ENCODE results near the gene PAQR4.
"Not testable (repeated sequence)": the region's sequence is repeated elsewhere in the genome, so short reads cannot be mapped to it uniquely, and the experiment has no call there.

PAQR4 gene
- 2.8 to 3.4 reads per million in 2 experiments for total RNA-seq

- DNase-seq (ENCODE audit: low read depth), result peak; percentile 61
These were observed at the start of gene PAQR4 for GRCh38 chr16:2968738-2969544. PAQR4 (plus strand) TSS chr16:2969348; CDS start chr16:2969675, 327 bp downstream.

GRCh38 chr16:2919511-2920255, 49.5 kb upstream of the PAQR4 start:
- peak; percentile 45 for DNase-seq (ENCODE audit: low read depth)

- no peak for DNase-seq (ENCODE audit: low read depth)
These were observed 45.7 kb upstream of the PAQR4 start for GRCh38 chr16:2923481-2923880.

GRCh38 chr16:2924901-2925755, 44.0 kb upstream of the PAQR4 start:
- no peak for DNase-seq (ENCODE audit: low read depth)

- no peak for DNase-seq (ENCODE audit: low read depth)
These were observed 43.0 kb upstream of the PAQR4 start for GRCh38 chr16:2925951-2926649.

GRCh38 chr16:2926650-2926999, 42.5 kb upstream of the PAQR4 start:
- DNase-seq (ENCODE audit: low read depth), result no peak

- DNase-seq (ENCODE audit: low read depth), result peak; percentile 83
These were observed 42.0 kb upstream of the PAQR4 start for GRCh38 chr16:2927010-2927646.

- DNase-seq (ENCODE audit: low read depth), result not testable (repeated sequence)
These were observed 41.0 kb upstream of the PAQR4 start for GRCh38 chr16:2928151-2928550.

GRCh38 chr16:2928796-2929195, 40.4 kb upstream of the PAQR4 start:
- no peak for DNase-seq (ENCODE audit: low read depth)

GRCh38 chr16:2929693-2930092, 39.5 kb upstream of the PAQR4 start:
- no peak for DNase-seq (ENCODE audit: low read depth)

- DNase-seq (ENCODE audit: low read depth), result no peak
These were observed 38.9 kb upstream of the PAQR4 start for GRCh38 chr16:2930236-2930635.

- not testable (repeated sequence) for DNase-seq (ENCODE audit: low read depth)
These were observed 37.8 kb upstream of the PAQR4 start for GRCh38 chr16:2931231-2931914.

- DNase-seq (ENCODE audit: low read depth), result no peak
These were observed 36.0 kb upstream of the PAQR4 start for GRCh38 chr16:2933136-2933535.

GRCh38 chr16:2933701-2934100, 35.4 kb upstream of the PAQR4 start:
- no peak for DNase-seq (ENCODE audit: low read depth)

GRCh38 chr16:2934450-2934849, 34.7 kb upstream of the PAQR4 start:
- DNase-seq (ENCODE audit: low read depth), result no peak

GRCh38 chr16:2936436-2937011, 32.6 kb upstream of the PAQR4 start:
- DNase-seq (ENCODE audit: low read depth), result no peak

GRCh38 chr16:2937170-2937569, 32.0 kb upstream of the PAQR4 start:
- DNase-seq (ENCODE audit: low read depth), result no peak

GRCh38 chr16:2938206-2938605, 30.9 kb upstream of the PAQR4 start:
- no peak for DNase-seq (ENCODE audit: low read depth)

- no peak for DNase-seq (ENCODE audit: low read depth)
These were observed 29.2 kb upstream of the PAQR4 start for GRCh38 chr16:2939968-2940367.

- DNase-seq (ENCODE audit: low read depth), result no peak
These were observed 27.1 kb upstream of the PAQR4 start for GRCh38 chr16:2942045-2942444.

Data from T follicular helper cell (primary cell).